NK-92 (cell line): ENCODE measurements around the gene LTBR.
"Not testable (repeated sequence)": the region's sequence is repeated elsewhere in the genome, so short reads cannot be mapped to it uniquely, and the experiment has no call there.

ENCODE experiments used
- DNase-seq: peaks from one replicate; lab custom pipeline; 2025; ENCODE audit not compliant: unreplicated experiment; lab: John Stamatoyannopoulos, UW

The LTBR gene

GRCh38 chr12:6383572-6384498, at the start of gene LTBR:
Gene LTBR, plus strand, starts transcription at chr12:6384162. Its CDS starts 197 bp downstream, at chr12:6384359.
- no peak for DNase-seq

GRCh38 chr12:6334359-6334758, 49.6 kb upstream of the LTBR start:
- no peak for DNase-seq

GRCh38 chr12:6334940-6335450, 49.0 kb upstream of the LTBR start:
- DNase-seq: no peak

GRCh38 chr12:6335451-6336078, 48.4 kb upstream of the LTBR start:
- DNase-seq: no peak

GRCh38 chr12:6336079-6336888, 47.7 kb upstream of the LTBR start:
- no peak for DNase-seq

GRCh38 chr12:6336889-6337853, 46.8 kb upstream of the LTBR start:
- DNase-seq: no peak

- no peak for DNase-seq
Measured at GRCh38 chr12:6337958-6338433, 46.0 kb upstream of the LTBR start.

GRCh38 chr12:6338536-6338935, 45.4 kb upstream of the LTBR start:
- not testable (repeated sequence) for DNase-seq

GRCh38 chr12:6338955-6339354, 45.0 kb upstream of the LTBR start:
- DNase-seq: no peak

GRCh38 chr12:6340032-6340638, 43.8 kb upstream of the LTBR start:
- DNase-seq: no peak

GRCh38 chr12:6340745-6341416, 43.1 kb upstream of the LTBR start:
- DNase-seq: no peak

GRCh38 chr12:6341417-6342139, 42.4 kb upstream of the LTBR start, which contains the start of gene TNFRSF1A:
Gene TNFRSF1A, minus strand, starts transcription at chr12:6342076. Its CDS starts 262 bp downstream, at chr12:6341814.
- DNase-seq: no peak

GRCh38 chr12:6342140-6342889, 41.6 kb upstream of the LTBR start:
- DNase-seq: no peak

- DNase-seq: no peak
Measured at GRCh38 chr12:6343518-6343917, 40.4 kb upstream of the LTBR start.

GRCh38 chr12:6344101-6344660, 39.8 kb upstream of the LTBR start:
- not testable (repeated sequence) for DNase-seq

- no peak for DNase-seq
Measured at GRCh38 chr12:6345319-6346091, 38.5 kb upstream of the LTBR start.
